ENCODE results near the gene KCNK15. TPM values are rescaled to one million over a fixed set of nuclear protein-coding genes. Genes with fewer than 3 reads are reported as not detected.

KCNK15 gene
- total RNA-seq, 4 donors from 2014 or later: 0.54 TPM; not detected in 3

GRCh38 chr20:44768256-44768655 lies 22.6 kb downstream of the KCNK15 start:
- no peak for DNase-seq
- TF ChIP-seq CTCF (IDR thresholded peaks at IDR 0.05) (no peak), POLR2A (IDR thresholded peaks at IDR 0.05) (no peak)
- Histone ChIP-seq H3K9me3 (no peaks in the 10 kb centered on the region), H3K4me3 (no peak overlapping the region), H3K4me1 (no peaks in the 10 kb centered on the region), H3K36me3 (no peaks in the 10 kb centered on the region), H3K27ac (no peak overlapping the region), H3K27me3 (no peaks in the 10 kb centered on the region)

GRCh38 chr20:44768854-44769480 lies 23.3 kb downstream of the KCNK15 start:
- peak in 1 of 3 donors; percentile 25 for DNase-seq
- Histone ChIP-seq H3K27ac (no peak overlapping the region), H3K4me3 (no peak overlapping the region), H3K4me1 (no peaks in the 10 kb centered on the region), H3K36me3 (no peaks in the 10 kb centered on the region), H3K27me3 (no peaks in the 10 kb centered on the region), H3K9me3 (no peaks in the 10 kb centered on the region)
- TF ChIP-seq CTCF (IDR thresholded peaks at IDR 0.05): no peak
- no peak for TF ChIP-seq POLR2A (IDR thresholded peaks at IDR 0.05)

- Histone ChIP-seq H3K4me3 (no peak overlapping the region), H3K36me3 (no peaks in the 10 kb centered on the region), H3K4me1 (no peaks in the 10 kb centered on the region), H3K9me3 (no peaks in the 10 kb centered on the region), H3K27ac (no peak overlapping the region), H3K27me3 (no peaks in the 10 kb centered on the region)
- TF ChIP-seq POLR2A (IDR thresholded peaks at IDR 0.05): no peak
- no peak for TF ChIP-seq CTCF (IDR thresholded peaks at IDR 0.05)
- DNase-seq: no peak
These were observed 23.8 kb downstream of the KCNK15 start for GRCh38 chr20:44769481-44769863.

- Histone ChIP-seq H3K9me3 (no peaks in the 10 kb centered on the region), H3K4me3 (no peak overlapping the region), H3K27ac (no peak overlapping the region), H3K36me3 (no peaks in the 10 kb centered on the region), H3K4me1 (no peaks in the 10 kb centered on the region), H3K27me3 (no peaks in the 10 kb centered on the region)
- no peak for DNase-seq
- TF ChIP-seq POLR2A (IDR thresholded peaks at IDR 0.05): no peak
- TF ChIP-seq CTCF (IDR thresholded peaks at IDR 0.05): no peak
These were observed 25.0 kb downstream of the KCNK15 start for GRCh38 chr20:44770484-44771171.

- Histone ChIP-seq H3K9me3 (no peaks in the 10 kb centered on the region), H3K27ac (no peak overlapping the region), H3K4me1 (no peaks in the 10 kb centered on the region), H3K4me3 (no peak overlapping the region), H3K36me3 (no peaks in the 10 kb centered on the region), H3K27me3 (no peaks in the 10 kb centered on the region)
- TF ChIP-seq CTCF (IDR thresholded peaks at IDR 0.05): no peak
- no peak for TF ChIP-seq POLR2A (IDR thresholded peaks at IDR 0.05)
- DNase-seq: no peak
These were observed 25.5 kb downstream of the KCNK15 start for GRCh38 chr20:44771172-44771535.

All from Peyer's patch (tissue), 4 donors.